Astrocyte (in vitro differentiated cells and primary cell): ENCODE results near the gene SELENOF. TPM values are rescaled to one million over a fixed set of nuclear protein-coding genes. Genes with fewer than 3 reads are reported as not detected.

ENCODE experiments used
- DNase-seq: peaks from one replicate; pipeline ENCODE4 v3.0.0-alpha.2; 2010; ENCODE audit warnings: low read depth
- FAIRE-seq: peaks from 2 replicates; lab custom pipeline; 2011; peaks lifted over from hg19 to GRCh38; lab: Jason Lieb, UNC
- H2AFZ ChIP-seq: 2 replicates; pipeline ENCODE4 v1.6.0; 2012; ENCODE audit warnings: low read depth, low read length, inconsistent platforms
- H3K27ac ChIP-seq: 2 replicates; pipeline ENCODE4 v1.5.1; 2011; ENCODE audit warnings: low read depth, low read length, inconsistent platforms
- H3K27me3 ChIP-seq: 2 replicates; pipeline ENCODE4 v1.6.0; 2011; ENCODE audit warnings: low read length, inconsistent platforms; ENCODE audit not compliant: insufficient read depth
- H3K36me3 ChIP-seq: 2 replicates; pipeline ENCODE4 v1.5.1; 2011; ENCODE audit warnings: low read length, inconsistent platforms; ENCODE audit not compliant: insufficient read depth
- H3K4me1 ChIP-seq: 2 replicates; pipeline ENCODE4 v1.5.1; 2011; ENCODE audit warnings: low read length, inconsistent platforms; ENCODE audit not compliant: insufficient read depth
- H3K4me2 ChIP-seq: 2 replicates; pipeline ENCODE4 v1.6.0; 2012; ENCODE audit warnings: low read length, inconsistent platforms
- H3K4me3 ChIP-seq: 2 replicates; pipeline ENCODE4 v1.5.1; 2011; ENCODE audit warnings: low read depth, mild to moderate bottlenecking, low read length, inconsistent platforms; ENCODE audit not compliant: insufficient read depth
- H3K79me2 ChIP-seq: 2 replicates; pipeline ENCODE4 v1.6.0; 2012; ENCODE audit warnings: mild to moderate bottlenecking, low read length, inconsistent platforms; ENCODE audit not compliant: insufficient read depth
- H3K9ac ChIP-seq: 2 replicates; pipeline ENCODE4 v1.6.0; 2012; ENCODE audit warnings: mild to moderate bottlenecking, low read length, inconsistent platforms
- H3K9me3 ChIP-seq: 2 replicates; pipeline ENCODE4 v1.5.1; 2012; ENCODE audit warnings: low read depth, mild to moderate bottlenecking, low read length, inconsistent platforms; ENCODE audit not compliant: insufficient read depth
- H4K20me1 ChIP-seq: 2 replicates; pipeline ENCODE4 v1.6.0; 2012; ENCODE audit warnings: low read length, inconsistent platforms; ENCODE audit not compliant: insufficient read depth
- H3K27ac Mint-ChIP-seq: one replicate; pipeline ENCODE4 v1.8.0; 2021; ENCODE audit warnings: mild to moderate bottlenecking, mixed read lengths; ENCODE audit not compliant: unreplicated experiment
- H3K27me3 Mint-ChIP-seq: one replicate; pipeline ENCODE4 v1.8.0; 2021; ENCODE audit warnings: low read depth, mixed read lengths; ENCODE audit not compliant: unreplicated experiment
- H3K36me3 Mint-ChIP-seq: one replicate; pipeline ENCODE4 v1.8.0; 2021; ENCODE audit warnings: low read depth, mixed read lengths; ENCODE audit not compliant: unreplicated experiment
- H3K4me1 Mint-ChIP-seq: one replicate; pipeline ENCODE4 v1.8.0; 2021; ENCODE audit warnings: low read depth, mixed read lengths; ENCODE audit not compliant: unreplicated experiment
- H3K4me3 Mint-ChIP-seq: one replicate; pipeline ENCODE4 v1.8.0; 2021; ENCODE audit warnings: mild to moderate bottlenecking, moderate library complexity, mixed read lengths; ENCODE audit not compliant: unreplicated experiment
- H3K9me3 Mint-ChIP-seq: one replicate; pipeline ENCODE4 v1.8.0; 2021; ENCODE audit warnings: mild to moderate bottlenecking, mixed read lengths; ENCODE audit not compliant: unreplicated experiment
- EZH2 ChIP-seq: IDR thresholded peaks from 2 replicates; pipeline ENCODE4 v1.6.1; 2012; ENCODE audit warnings: mild to moderate bottlenecking, low read length, inconsistent platforms; ENCODE audit not compliant: insufficient read depth
- total RNA-seq: library from RNA; stranded (reverse); gene quantifications from 2 replicates; pipeline ENCODE4 v1.2.1, GENCODE V29; 2021
- TF ChIP-seq, protein P1 (sequence below): IDR thresholded peaks from 2 replicates; pipeline ENCODE4 v1.5.1; 2011; ENCODE audit warnings: low read depth, mild to moderate bottlenecking, inconsistent platforms, low read length, moderate library complexity; ENCODE audit not compliant: insufficient read depth

Gene SELENOF
- total RNA-seq, 1 donor from 2014 or later, result 193 TPM

DNA sequence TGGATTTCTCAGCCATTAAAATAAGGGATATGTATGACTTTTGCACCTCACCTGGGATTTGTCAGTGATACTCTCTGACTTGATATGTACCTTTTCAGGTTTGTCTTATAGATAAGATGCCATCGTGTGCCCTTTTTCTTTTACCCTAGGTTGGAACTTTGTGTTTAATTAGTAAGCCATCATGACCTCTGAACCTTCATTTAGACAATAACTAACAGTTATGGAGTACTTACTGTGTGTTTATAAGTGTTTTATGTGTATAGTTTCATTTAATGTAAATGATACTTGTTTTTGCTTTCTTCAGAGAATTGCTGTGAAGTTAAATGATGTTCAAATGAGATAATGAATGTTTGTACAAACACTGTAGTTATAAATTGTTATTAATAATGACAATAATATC, 14.9 kb upstream of the SELENOF start:
- no peaks in the 10 kb centered on the region for H3K4me1 ChIP-seq
- no peaks in the 10 kb centered on the region for H3K27me3 Mint-ChIP-seq
- H2AFZ ChIP-seq, result no peak overlapping the region
- no peaks in the 10 kb centered on the region for H3K27me3 ChIP-seq
- H3K27ac Mint-ChIP-seq, result no peak overlapping the region
- H3K27ac ChIP-seq, result no peak overlapping the region
- no peak overlapping the region for H3K4me3 Mint-ChIP-seq
- H3K4me3 ChIP-seq, result no peak overlapping the region
- no peak for TF ChIP-seq EZH2
- TF ChIP-seq, protein P1, sequence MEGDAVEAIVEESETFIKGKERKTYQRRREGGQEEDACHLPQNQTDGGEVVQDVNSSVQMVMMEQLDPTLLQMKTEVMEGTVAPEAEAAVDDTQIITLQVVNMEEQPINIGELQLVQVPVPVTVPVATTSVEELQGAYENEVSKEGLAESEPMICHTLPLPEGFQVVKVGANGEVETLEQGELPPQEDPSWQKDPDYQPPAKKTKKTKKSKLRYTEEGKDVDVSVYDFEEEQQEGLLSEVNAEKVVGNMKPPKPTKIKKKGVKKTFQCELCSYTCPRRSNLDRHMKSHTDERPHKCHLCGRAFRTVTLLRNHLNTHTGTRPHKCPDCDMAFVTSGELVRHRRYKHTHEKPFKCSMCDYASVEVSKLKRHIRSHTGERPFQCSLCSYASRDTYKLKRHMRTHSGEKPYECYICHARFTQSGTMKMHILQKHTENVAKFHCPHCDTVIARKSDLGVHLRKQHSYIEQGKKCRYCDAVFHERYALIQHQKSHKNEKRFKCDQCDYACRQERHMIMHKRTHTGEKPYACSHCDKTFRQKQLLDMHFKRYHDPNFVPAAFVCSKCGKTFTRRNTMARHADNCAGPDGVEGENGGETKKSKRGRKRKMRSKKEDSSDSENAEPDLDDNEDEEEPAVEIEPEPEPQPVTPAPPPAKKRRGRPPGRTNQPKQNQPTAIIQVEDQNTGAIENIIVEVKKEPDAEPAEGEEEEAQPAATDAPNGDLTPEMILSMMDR, result no peak
- H3K9me3 Mint-ChIP-seq, result peaks cover 4% of the 10 kb centered on the region
- no peak overlapping the region for H3K9ac ChIP-seq
- H4K20me1 ChIP-seq, result no peaks in the 10 kb centered on the region
- DNase-seq, result no peak
- H3K36me3 Mint-ChIP-seq, result peaks cover 9% of the 10 kb centered on the region
- no peak overlapping the region for H3K4me2 ChIP-seq
- peaks cover 11% of the 10 kb centered on the region for H3K4me1 Mint-ChIP-seq
- peaks cover 35% of the 10 kb centered on the region for H3K79me2 ChIP-seq
- H3K9me3 ChIP-seq, result no peaks in the 10 kb centered on the region
- no peaks in the 10 kb centered on the region for H3K36me3 ChIP-seq
- FAIRE-seq, result no peak

DNA sequence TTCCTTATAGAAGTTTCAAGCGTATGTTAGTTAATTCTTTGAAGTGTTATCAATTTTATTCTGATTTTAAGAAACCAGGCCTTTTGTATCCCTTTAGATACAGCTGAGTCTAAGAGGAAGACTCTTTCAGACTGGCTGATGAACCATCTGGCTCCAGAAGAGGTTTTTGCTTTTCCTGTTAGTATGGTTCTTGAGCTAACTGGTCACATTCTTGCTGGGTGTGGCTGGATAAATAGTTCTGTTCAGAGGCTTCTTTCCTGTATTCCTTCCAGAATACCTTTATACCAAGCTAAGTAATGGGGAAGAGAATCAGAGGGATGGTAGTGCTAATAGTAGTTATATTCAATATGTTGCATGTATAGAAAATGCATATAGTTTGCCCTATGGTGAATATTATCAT, 13.0 kb upstream of the SELENOF start:
- Histone ChIP-seq H3K27me3 (no peaks in the 10 kb centered on the region), H4K20me1 (no peaks in the 10 kb centered on the region), H2AFZ (no peak overlapping the region), H3K79me2 (peaks cover 43% of the 10 kb centered on the region), H3K4me1 (no peaks in the 10 kb centered on the region), H3K9me3 (no peaks in the 10 kb centered on the region), H3K4me2 (no peak overlapping the region), H3K36me3 (no peaks in the 10 kb centered on the region), H3K4me3 (no peak overlapping the region), H3K9ac (no peak overlapping the region), H3K27ac (no peak overlapping the region)
- FAIRE-seq (no peak), DNase-seq (no peak)
- TF ChIP-seq EZH2, result no peak
- TF ChIP-seq, protein P1, result no peak
- H3K4me1 Mint-ChIP-seq, result peaks cover 7% of the 10 kb centered on the region
- no peaks in the 10 kb centered on the region for H3K27me3 Mint-ChIP-seq
- peaks cover 5% of the 10 kb centered on the region for H3K9me3 Mint-ChIP-seq
- no peak overlapping the region for H3K27ac Mint-ChIP-seq
- H3K36me3 Mint-ChIP-seq, result peaks cover 14% of the 10 kb centered on the region
- H3K4me3 Mint-ChIP-seq, result no peak overlapping the region

DNA sequence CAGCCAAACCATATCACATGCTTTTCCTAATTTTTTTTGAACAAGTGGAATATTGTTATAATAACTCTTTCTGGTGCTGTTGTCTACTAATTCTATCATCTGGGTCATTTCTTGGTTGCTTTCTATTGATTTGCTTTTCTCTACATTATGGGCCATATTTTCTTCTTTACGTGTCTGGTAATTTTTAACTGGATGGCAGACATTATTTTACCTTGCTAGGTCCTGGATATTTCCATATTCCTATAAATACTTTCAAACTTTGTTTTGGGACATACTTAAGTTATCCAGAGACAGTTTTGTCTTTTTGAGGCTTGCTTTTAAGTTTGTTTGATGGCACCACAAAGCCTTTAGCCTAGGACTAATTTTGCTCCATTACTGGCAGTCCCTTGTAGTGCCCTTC, 11.8 kb upstream of the SELENOF start:
- H3K27me3 Mint-ChIP-seq, result no peaks in the 10 kb centered on the region

More for the DNA sequence above, 11.8 kb upstream of the SELENOF start:
- peaks cover 7% of the 10 kb centered on the region for H3K4me1 Mint-ChIP-seq
- H2AFZ ChIP-seq, result no peak overlapping the region
- H3K36me3 ChIP-seq, result no peaks in the 10 kb centered on the region
- TF ChIP-seq, protein P1, result no peak
- TF ChIP-seq EZH2, result no peak
- DNase-seq (no peak), FAIRE-seq (no peak)
- no peaks in the 10 kb centered on the region for H3K4me1 ChIP-seq
- no peak overlapping the region for H3K4me2 ChIP-seq
- no peak overlapping the region for H3K27ac ChIP-seq
- H3K9me3 Mint-ChIP-seq, result peaks cover 5% of the 10 kb centered on the region
- H3K79me2 ChIP-seq, result peaks cover 51% of the 10 kb centered on the region
- H3K9me3 ChIP-seq, result no peaks in the 10 kb centered on the region
- no peak overlapping the region for H3K4me3 Mint-ChIP-seq
- H3K4me3 ChIP-seq, result no peak overlapping the region
- H3K9ac ChIP-seq, result no peak overlapping the region
- H3K27me3 ChIP-seq, result no peaks in the 10 kb centered on the region
- H4K20me1 ChIP-seq, result no peaks in the 10 kb centered on the region
- peaks cover 14% of the 10 kb centered on the region for H3K36me3 Mint-ChIP-seq
- H3K27ac Mint-ChIP-seq, result no peak overlapping the region
